ENCODE results near the gene FBXL13.

FBXL13 gene

DNA sequence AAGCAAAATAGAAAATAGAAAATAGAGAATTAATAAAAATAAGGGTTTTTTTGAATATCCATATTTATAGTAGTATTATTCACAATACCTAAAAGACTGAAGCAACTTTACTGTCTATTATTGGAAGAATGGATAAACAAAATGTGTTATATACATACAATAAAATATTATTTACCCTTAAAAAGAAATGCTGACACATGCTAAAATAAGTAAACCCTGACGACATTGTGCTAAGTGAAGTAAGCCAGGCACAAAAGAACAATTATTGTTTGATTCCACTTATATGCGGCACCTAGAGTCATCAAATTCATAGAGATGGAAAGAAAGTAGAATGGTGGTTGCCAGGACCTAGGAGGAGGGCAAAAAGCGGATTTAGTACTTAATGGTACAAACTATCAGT is 122.8 kb downstream of the FBXL13 start:
- TF ChIP-seq, protein P1, sequence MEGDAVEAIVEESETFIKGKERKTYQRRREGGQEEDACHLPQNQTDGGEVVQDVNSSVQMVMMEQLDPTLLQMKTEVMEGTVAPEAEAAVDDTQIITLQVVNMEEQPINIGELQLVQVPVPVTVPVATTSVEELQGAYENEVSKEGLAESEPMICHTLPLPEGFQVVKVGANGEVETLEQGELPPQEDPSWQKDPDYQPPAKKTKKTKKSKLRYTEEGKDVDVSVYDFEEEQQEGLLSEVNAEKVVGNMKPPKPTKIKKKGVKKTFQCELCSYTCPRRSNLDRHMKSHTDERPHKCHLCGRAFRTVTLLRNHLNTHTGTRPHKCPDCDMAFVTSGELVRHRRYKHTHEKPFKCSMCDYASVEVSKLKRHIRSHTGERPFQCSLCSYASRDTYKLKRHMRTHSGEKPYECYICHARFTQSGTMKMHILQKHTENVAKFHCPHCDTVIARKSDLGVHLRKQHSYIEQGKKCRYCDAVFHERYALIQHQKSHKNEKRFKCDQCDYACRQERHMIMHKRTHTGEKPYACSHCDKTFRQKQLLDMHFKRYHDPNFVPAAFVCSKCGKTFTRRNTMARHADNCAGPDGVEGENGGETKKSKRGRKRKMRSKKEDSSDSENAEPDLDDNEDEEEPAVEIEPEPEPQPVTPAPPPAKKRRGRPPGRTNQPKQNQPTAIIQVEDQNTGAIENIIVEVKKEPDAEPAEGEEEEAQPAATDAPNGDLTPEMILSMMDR (conservative IDR thresholded peaks at IDR 0.05; ENCODE audit: low read length): no peak
- no peak for DNase-seq (ENCODE audit: low read depth)
- no peak overlapping the region for H3K4me3 ChIP-seq (ENCODE audit: low read length)

GRCh38 chr7:102944241-102944640 is 130.4 kb downstream of the FBXL13 start:
- DNase-seq (ENCODE audit: low read depth): no peak
- H3K4me3 ChIP-seq (ENCODE audit: low read length): no peak overlapping the region
- TF ChIP-seq, protein P1 (conservative IDR thresholded peaks at IDR 0.05; ENCODE audit: low read length): no peak

DNA sequence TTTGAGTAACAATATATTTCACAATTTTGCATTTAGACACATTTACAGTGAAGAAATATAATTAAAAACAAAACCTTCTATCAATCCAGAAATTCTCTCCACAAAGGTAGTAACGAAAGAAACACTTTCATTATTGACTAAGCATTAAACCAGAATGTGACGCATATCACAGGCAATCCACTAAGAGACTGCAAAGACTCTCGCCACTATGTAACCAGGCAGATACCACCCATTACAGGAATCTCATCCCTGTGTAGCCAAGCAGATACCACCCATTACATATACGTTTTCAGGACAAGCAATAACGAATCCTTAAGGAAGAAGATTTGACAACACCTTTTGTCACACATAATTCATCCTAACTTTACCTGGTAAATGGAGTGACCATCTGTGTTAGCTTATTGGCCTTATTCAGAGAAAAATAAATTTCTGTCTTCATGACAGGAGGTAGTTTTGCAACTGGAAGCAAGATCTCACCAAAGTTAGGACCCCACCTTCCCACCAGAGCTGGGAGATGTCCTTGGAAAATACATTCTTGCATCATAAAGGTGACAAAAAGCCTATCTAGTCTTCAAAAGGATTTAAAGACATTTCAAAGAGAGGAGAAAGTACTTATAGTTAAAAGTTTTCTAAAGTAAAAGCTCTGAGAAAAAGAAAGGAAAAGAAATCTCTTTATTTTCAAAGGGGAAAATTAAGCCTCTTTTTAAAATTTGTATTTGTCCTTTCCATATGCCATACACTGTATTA is 131.0 kb downstream of the FBXL13 start:
- H3K4me3 ChIP-seq (ENCODE audit: low read length): no peak overlapping the region
- TF ChIP-seq, protein P1 (conservative IDR thresholded peaks at IDR 0.05; ENCODE audit: low read length): no peak
- DNase-seq (ENCODE audit: low read depth): no peak

- TF ChIP-seq, protein P1 (conservative IDR thresholded peaks at IDR 0.05; ENCODE audit: low read length): no peak
- H3K4me3 ChIP-seq (ENCODE audit: low read length): no peak overlapping the region
Observed at GRCh38 chr7:102942868-102943267, 131.7 kb downstream of the FBXL13 start.

DNA sequence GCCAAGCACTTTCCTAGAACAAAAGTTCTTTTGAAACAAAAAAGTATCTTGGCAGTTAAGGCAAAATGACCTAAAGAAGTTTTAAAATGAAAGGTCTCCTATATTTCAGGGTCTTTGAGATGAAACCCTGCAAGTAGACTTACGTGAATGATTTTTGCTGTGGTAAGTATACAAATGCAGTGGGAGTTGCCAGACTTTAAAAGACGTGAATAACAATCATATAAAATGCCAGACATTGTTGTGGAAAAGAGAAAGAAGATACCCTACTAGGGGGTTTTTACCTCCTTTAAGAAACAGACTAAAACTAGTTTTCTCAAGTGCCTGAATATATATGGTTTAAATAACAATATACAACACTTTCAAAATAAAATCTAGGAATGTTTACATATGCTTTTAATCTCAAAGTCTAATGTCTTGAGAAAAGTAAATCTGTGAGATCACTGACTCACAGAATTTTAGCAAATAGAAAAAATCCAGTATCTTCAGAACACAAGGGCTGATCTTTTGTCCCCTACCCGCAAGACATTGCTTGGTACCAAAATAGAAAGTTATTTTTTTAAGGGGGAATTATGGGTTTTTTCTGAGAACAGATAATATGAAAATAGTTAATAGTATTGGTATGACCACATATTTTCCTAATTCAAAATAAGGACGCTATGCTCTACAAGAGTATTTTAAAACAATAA is 132.3 kb downstream of the FBXL13 start:
- TF ChIP-seq, protein P1 (conservative IDR thresholded peaks at IDR 0.05; ENCODE audit: low read length): no peak
- H3K4me3 ChIP-seq (ENCODE audit: low read length): no peak overlapping the region
- DNase-seq (ENCODE audit: low read depth): no peak

More at GRCh38 chr7:102942868-102943267, 131.7 kb downstream of the FBXL13 start:
- DNase-seq (ENCODE audit: low read depth): no peak

DNA sequence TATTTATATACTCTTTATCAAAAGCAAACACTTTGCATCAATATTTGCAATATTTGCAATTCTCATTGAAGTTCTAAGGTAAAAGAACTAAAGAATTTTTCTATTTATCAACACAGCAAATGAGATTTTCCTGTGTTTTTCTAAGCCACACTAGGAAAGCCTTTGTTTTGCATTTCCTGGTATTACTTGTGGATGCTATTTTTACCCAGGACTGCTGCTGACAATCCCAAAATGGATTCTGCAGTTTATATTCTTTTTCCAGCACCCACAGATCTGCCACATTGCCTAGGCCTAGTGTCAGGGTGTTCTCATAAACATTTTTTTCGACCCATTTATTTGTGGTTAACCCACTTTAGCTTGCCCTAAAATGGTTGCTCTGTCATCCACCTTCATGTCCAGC is 135.9 kb downstream of the FBXL13 start:
- no peak overlapping the region for H3K4me3 ChIP-seq (ENCODE audit: low read length)
- DNase-seq (ENCODE audit: low read depth): no peak
- TF ChIP-seq, protein P1 (conservative IDR thresholded peaks at IDR 0.05; ENCODE audit: low read length): no peak
